Esophagus muscularis mucosa (tissue), 4 donors: Measurements from ENCODE around the gene LAMA3.

Experiments
- CTCF ChIP-seq, 3 experiments: fragments of 200-600 bp in 2 of 3; fragments of 450-650 bp in 1 of 3; sonication (generic) in 2 of 3; IDR thresholded peaks; one replicate each; pipeline ENCODE4 v1.5.1; 2017 to 2019; ENCODE audit warnings: antibody characterized with exemption in 3 of 3, mild to moderate bottlenecking in 2 of 3, moderate library complexity in 1 of 3
- EP300 ChIP-seq: sonication (generic); formaldehyde crosslinking; IDR thresholded peaks from one replicate; pipeline ENCODE4 v1.6.1; 2017; ENCODE audit warnings: antibody characterized with exemption
- POLR2A ChIP-seq: fragments of 450-650 bp; IDR thresholded peaks from one replicate; pipeline ENCODE4 v1.6.1; 2017; ENCODE audit warnings: antibody characterized with exemption, moderate library complexity, mild to moderate bottlenecking, low read depth

- TF ChIP-seq EP300 (no peak), CTCF (IDR thresholded peaks at IDR 0.05) (no peak), POLR2A (no peak)
These were observed 197.8 kb downstream of the LAMA3 start for GRCh38 chr18:23887035-23887434.
